ENCODE results near the gene HSPA1B. TPM values are rescaled to one million over a fixed set of nuclear protein-coding genes. Genes with fewer than 3 reads are reported as not detected.

HSPA1B gene
- total RNA-seq, 4 donors from 2014 or later: 85.7 to 199 (median 146) TPM

DNA sequence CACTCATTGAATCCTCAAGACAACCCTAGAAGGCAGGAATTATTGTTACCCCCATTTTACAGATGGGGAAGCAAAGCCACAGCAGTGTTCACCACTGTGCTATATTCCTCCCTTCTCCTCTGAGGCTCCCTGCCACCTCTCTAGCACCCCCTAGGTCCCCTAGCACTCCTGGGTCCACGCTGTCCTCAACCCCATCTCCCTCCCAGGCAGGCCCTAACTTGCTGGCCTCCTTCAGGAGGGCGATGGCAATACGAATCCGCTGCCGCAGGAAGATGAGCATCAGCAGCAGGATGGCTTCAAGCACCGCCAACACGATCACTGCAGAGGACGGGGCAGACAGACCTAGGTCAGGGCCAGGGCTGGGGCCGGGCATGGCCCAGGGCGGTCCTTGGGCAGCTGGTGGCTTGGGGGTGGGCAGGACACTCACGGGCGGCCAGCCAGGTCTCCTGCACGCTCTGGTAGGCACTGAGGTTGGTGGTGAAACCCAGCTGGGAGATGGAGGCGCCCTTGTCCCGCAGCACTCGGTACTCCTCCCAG, 42.9 kb downstream of the HSPA1B start:
- DNase-seq: no peak
- TF ChIP-seq POLR2A (IDR thresholded peaks at IDR 0.05): no peak
- TF ChIP-seq, protein P1, sequence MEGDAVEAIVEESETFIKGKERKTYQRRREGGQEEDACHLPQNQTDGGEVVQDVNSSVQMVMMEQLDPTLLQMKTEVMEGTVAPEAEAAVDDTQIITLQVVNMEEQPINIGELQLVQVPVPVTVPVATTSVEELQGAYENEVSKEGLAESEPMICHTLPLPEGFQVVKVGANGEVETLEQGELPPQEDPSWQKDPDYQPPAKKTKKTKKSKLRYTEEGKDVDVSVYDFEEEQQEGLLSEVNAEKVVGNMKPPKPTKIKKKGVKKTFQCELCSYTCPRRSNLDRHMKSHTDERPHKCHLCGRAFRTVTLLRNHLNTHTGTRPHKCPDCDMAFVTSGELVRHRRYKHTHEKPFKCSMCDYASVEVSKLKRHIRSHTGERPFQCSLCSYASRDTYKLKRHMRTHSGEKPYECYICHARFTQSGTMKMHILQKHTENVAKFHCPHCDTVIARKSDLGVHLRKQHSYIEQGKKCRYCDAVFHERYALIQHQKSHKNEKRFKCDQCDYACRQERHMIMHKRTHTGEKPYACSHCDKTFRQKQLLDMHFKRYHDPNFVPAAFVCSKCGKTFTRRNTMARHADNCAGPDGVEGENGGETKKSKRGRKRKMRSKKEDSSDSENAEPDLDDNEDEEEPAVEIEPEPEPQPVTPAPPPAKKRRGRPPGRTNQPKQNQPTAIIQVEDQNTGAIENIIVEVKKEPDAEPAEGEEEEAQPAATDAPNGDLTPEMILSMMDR (IDR thresholded peaks at IDR 0.05): no peak
- no peak overlapping the region for H3K27ac ChIP-seq
- H3K4me3 ChIP-seq: no peak overlapping the region
- H3K36me3 ChIP-seq: peaks cover 0 to 61% (median 0%) of the 10 kb centered on the region in 3 donors
- H3K9me3 ChIP-seq: no peaks in the 10 kb centered on the region
- H3K27me3 ChIP-seq: no peaks in the 10 kb centered on the region
- peaks cover 0 to 10% (median 0%) of the 10 kb centered on the region in 4 donors for H3K4me1 ChIP-seq

DNA sequence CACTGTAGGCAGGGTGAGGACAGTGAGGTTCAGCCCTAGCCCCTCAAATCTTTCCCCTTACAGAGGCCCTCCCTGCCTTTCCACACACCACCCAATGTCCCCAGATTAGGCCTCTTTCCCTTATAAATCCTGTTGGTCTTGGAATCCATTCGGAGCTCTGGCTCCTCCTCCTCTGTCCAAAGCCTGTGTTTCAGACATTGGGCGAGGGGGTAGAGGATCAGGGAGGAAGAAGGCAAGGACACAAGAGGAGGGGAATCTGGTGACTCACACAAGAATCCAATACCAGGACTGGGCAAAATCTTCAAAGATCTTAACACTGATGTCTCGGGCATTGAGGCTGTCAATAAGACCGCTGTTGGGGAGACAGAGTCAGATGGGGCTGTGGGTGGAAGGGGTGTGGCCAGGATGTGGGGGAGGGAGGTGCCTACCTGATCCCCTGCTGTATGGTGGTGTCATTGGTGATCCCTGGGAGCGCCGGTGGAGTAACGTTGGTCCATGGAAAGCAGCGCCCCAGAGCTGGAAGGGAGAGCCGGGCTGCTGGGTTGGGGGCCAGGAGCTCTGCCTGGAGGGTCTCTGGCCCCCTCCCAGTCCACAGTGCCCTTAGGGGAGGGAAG, 43.6 kb downstream of the HSPA1B start:
- Histone ChIP-seq H3K4me3 (no peak overlapping the region), H3K27ac (no peak overlapping the region), H3K4me1 (peaks cover 0 to 17% (median 0%) of the 10 kb centered on the region in 4 donors), H3K9me3 (no peaks in the 10 kb centered on the region), H3K27me3 (no peaks in the 10 kb centered on the region), H3K36me3 (peaks cover 0 to 67% (median 0%) of the 10 kb centered on the region in 3 donors)
- no peak for TF ChIP-seq POLR2A (IDR thresholded peaks at IDR 0.05)
- TF ChIP-seq, protein P1 (IDR thresholded peaks at IDR 0.05): no peak
- no peak for DNase-seq

DNA sequence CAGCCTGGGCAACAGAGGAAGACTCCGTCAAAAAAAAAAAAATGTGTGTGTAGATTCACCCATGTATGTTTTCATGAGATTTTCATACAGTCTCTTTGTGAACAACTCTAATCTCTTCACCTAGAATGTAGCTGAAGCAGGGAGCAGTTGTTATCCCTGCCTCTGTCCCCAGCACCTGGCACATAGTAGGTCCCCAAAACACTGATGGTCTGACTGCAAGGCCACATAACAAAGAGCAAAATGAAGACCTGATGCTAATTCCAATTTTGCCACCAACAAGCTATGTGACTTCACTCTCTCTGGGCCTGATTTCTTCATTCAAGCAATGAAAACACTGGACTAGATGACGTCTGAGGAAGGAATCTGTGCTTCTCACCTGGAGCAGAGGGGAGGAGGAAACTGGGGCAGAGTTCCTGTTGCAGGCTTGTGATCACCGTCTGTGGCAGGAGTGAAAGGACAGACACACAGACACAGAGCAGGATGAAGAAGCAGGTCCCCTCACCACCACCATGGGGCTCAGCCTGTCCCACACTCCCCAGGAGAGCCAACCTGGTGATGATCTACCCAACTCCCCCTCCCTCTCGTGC, 46.6 kb downstream of the HSPA1B start:
- no peak overlapping the region for H3K27ac ChIP-seq
- H3K36me3 ChIP-seq: peaks cover 0 to 46% (median 0%) of the 10 kb centered on the region in 3 donors
- DNase-seq: no peak

GRCh38 chr6:31874836-31875572, 47.5 kb downstream of the HSPA1B start:
- no peak for TF ChIP-seq POLR2A (IDR thresholded peaks at IDR 0.05)
- TF ChIP-seq, protein P1 (IDR thresholded peaks at IDR 0.05): no peak
- H3K4me1 ChIP-seq: peaks cover 0 to 33% (median 0%) of the 10 kb centered on the region in 4 donors

More for the DNA sequence above, 46.6 kb downstream of the HSPA1B start:
- peaks cover 0 to 25% (median 0%) of the 10 kb centered on the region in 4 donors for H3K4me1 ChIP-seq
- no peak for TF ChIP-seq POLR2A (IDR thresholded peaks at IDR 0.05)
- TF ChIP-seq, protein P1 (IDR thresholded peaks at IDR 0.05): no peak
- H3K27me3 ChIP-seq: no peaks in the 10 kb centered on the region
- no peaks in the 10 kb centered on the region for H3K9me3 ChIP-seq
- no peak overlapping the region for H3K4me3 ChIP-seq

GRCh38 chr6:31875877-31876276, 48.3 kb downstream of the HSPA1B start:
- no peaks in the 10 kb centered on the region for H3K27me3 ChIP-seq
- peaks cover 0 to 56% (median 0%) of the 10 kb centered on the region in 3 donors for H3K36me3 ChIP-seq
- no peak for TF ChIP-seq POLR2A (IDR thresholded peaks at IDR 0.05)
- TF ChIP-seq, protein P1 (IDR thresholded peaks at IDR 0.05): no peak
- peaks cover 0 to 33% (median 0%) of the 10 kb centered on the region in 4 donors for H3K4me1 ChIP-seq
- DNase-seq: no peak
- no peaks in the 10 kb centered on the region for H3K9me3 ChIP-seq
- peak overlapping the region in 1 of 4 donors; percentile 19 for H3K27ac ChIP-seq
- no peak overlapping the region for H3K4me3 ChIP-seq

More at GRCh38 chr6:31874836-31875572, 47.5 kb downstream of the HSPA1B start:
- H3K36me3 ChIP-seq: peaks cover 0 to 49% (median 0%) of the 10 kb centered on the region in 3 donors
- H3K27ac ChIP-seq: peak overlapping the region in 2 of 4 donors; percentile 10 to 19
- no peaks in the 10 kb centered on the region for H3K27me3 ChIP-seq
- H3K9me3 ChIP-seq: no peaks in the 10 kb centered on the region
- no peak overlapping the region for H3K4me3 ChIP-seq
- DNase-seq: peak in 1 of 3 donors; percentile 42

Data from Peyer's patch (tissue), 4 donors.